HT-29 (cell line): Measurements from ENCODE around the gene MUC22. TPM values are rescaled to one million over a fixed set of nuclear protein-coding genes. Genes with fewer than 3 reads are reported as not detected.
"Not testable (repeated sequence)": the region's sequence is repeated elsewhere in the genome, so short reads cannot be mapped to it uniquely, and the experiment has no call there.

Experiments used
- DNase-seq: peaks from one replicate; pipeline ENCODE4 v3.0.0-alpha.2; 2015; ENCODE audit warnings: low spot score
- total RNA-seq: library from RNA; depleted of rRNA; stranded (reverse); fragments of >200 nt; shearing (Covaris generic); gene quantifications from 2 replicates; pipeline ENCODE4 v1.2.3, GENCODE V29; 2014

The MUC22 gene
- total RNA-seq, 1 experiment from 2014 or later, result not detected

- DNase-seq, result no peak
Measured at GRCh38 chr6:31037169-31037568, 26.9 kb downstream of the MUC22 start.

- DNase-seq, result no peak
Measured at GRCh38 chr6:31037682-31038081, 27.4 kb downstream of the MUC22 start.

GRCh38 chr6:31038559-31038958, 28.3 kb downstream of the MUC22 start:
- DNase-seq, result no peak

GRCh38 chr6:31040801-31041200, 30.5 kb downstream of the MUC22 start:
- DNase-seq, result no peak

GRCh38 chr6:31041372-31041974, 31.2 kb downstream of the MUC22 start:
- DNase-seq, result peak; percentile 35

- peak; percentile 77 for DNase-seq
Measured at GRCh38 chr6:31042806-31043205, 32.5 kb downstream of the MUC22 start.

DNA sequence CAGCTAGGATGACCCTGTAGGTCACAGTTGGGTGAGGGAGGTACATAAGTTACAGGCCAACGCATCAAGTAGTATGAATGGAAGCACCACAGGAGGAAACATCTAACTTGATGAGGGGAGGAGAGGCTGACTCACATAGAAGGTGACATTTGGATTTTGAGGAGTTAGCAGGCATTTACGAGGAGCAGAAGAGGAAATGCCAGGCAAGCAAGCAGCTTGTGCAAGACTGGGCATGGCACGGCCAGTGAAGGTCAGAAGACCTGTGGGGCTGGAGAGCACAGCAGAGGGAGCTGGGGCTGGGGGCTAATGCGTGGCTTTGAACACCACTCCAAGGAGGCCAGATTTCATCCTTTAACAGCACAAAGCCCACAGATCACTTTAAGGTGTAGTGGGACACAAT, 37.8 kb downstream of the MUC22 start:
- no peak for DNase-seq

DNA sequence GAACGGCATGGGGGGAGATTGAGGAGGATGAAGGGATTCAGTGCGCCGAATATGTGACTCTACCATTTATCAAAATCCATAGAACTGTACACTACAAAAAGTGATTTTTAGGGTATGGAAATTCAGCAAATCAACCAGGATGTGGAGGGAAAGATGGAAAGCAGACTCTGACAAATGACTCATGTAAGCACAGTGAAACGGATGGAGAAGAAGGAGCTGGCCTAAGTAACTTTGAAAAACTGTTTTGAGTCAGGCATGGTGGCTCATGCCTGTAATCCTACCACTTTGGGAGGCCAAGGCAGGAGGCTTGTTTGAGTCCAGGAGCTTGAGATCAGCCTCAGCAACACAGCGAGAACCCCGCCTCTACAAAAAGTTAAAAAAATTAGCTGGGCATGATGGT, 39.2 kb downstream of the MUC22 start:
- DNase-seq, result no peak

DNA sequence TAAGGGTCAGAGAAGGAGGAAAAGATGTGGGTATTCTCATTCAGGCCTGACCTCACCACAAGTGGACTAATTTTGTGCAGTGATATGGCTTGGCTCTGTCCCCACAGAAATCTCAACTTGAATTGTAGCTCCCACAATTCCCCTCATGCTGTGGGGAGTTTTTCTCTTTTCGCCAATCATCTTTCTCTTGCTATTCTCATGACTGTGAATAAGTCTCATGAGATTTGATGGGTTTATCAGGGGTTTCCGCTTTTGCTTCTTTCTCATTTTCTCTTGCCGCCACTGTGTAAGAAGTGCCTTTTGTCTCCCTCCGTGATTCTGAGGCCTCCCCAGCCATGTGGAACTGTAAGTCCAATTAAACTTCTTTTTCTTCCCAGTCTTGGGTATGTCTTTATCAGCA, 42.9 kb downstream of the MUC22 start:
- not testable (repeated sequence) for DNase-seq

DNA sequence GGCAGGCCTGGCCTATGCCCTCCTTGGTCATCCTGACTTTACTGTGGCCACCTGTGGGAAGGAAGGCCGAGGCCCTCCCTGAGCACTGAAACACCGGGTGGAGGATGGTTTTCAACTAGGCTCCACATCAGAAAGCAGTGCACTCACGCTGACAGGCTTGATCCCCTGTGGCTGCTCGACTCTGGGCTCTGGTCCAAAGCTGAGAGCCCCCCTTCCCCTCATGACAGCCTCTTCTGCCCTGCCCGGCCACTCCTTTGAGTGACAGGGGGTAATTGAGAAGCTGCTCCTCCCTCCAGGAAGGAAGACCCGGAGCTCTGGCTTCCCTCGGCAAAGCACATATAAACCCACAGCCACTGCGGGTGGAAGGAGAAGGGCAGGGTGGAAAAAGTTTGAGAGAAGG, 43.6 kb downstream of the MUC22 start:
- no peak for DNase-seq

GRCh38 chr6:31055441-31055840, 45.2 kb downstream of the MUC22 start:
- no peak for DNase-seq

DNA sequence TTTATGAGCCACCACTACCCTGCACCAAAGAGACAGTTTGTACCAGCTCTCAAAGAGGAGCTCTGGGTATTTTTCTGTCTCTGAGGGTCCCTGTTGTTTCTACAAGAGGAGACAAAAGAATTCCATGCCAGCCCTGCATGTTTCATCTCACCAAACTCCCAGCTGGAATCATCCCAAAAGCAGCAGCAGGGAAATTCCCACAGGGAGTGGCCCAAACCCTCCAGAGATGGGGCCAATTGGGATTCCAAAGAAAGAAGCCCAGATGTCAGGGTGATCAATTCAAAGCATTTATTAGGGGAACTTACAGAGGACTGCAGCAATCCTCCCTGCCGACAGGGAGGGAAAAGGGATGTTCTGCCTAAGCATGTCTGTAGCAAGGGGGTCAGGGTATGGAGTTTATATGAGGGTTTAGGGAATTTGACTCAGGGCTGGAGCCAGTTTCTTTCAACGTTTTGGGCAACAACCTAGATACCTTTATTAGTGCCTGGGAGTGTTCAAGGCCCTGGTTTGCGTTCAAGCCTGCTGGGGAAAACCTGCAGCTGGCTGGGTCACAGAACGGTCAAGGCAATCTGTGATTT, 47.2 kb downstream of the MUC22 start:
- DNase-seq, result no peak

- DNase-seq, result peak; percentile 70
Measured at GRCh38 chr6:31058128-31058894, 48.0 kb downstream of the MUC22 start.

DNA sequence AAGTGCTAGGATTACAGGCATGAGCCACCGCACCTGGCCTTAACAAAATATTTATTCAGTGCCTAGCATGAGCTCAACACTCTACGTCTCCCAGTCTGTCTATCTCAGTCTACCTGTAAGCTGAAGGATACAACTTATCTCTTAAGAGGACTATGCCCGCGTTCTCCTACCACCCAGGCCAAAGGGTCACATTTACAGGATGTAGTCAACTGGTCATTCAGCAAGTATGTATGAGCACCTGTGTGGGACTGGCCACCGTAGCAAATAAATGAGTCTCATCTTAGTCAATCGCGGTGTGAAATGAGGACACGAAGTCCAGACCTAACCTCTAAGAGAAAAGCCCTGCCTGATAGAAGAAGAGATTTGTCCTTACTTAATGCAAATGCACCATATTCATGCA, 49.9 kb downstream of the MUC22 start:
- no peak for DNase-seq

GRCh38 chr6:31063906-31064435, 53.7 kb downstream of the MUC22 start:
- DNase-seq, result no peak

DNA sequence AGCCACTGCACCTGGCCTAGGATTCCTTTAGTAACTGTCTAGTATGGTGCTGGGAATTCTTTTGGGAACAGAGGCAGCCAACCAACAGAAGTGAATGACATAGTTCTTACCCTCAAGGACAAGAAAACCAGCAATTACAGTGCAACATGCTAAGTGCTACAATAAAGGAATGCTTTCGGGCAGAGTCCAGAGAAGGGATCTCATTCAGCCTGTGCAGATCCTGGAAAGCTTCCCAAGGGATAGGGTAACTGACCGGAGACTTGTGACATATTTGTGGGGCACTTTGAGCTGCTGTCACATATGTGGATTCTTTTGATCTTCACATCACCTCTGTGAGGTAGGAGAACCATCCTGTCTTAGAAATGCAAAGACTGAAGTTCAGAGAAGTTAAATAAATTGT, 55.3 kb downstream of the MUC22 start:
- no peak for DNase-seq

DNA sequence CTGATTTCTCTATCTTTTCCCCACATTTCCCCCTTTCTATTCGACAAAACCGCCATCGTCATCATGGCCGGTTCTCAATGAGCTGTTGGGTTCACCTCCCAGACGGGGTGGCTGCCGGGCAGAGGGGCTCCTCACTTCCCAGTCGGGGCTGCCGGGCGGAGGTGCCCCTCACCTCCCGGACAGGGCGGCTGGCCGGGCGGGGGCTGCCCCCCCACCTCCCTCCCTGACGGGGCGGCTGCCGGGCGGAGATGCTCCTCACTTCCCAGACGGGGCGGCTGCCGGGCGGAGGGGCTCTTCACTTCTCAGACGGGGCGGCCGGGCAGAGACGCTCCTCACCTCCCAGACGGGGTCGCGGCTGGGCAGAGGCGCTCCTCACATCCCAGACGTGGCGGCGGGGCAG, 56.8 kb downstream of the MUC22 start:
- not testable (repeated sequence) for DNase-seq

DNA sequence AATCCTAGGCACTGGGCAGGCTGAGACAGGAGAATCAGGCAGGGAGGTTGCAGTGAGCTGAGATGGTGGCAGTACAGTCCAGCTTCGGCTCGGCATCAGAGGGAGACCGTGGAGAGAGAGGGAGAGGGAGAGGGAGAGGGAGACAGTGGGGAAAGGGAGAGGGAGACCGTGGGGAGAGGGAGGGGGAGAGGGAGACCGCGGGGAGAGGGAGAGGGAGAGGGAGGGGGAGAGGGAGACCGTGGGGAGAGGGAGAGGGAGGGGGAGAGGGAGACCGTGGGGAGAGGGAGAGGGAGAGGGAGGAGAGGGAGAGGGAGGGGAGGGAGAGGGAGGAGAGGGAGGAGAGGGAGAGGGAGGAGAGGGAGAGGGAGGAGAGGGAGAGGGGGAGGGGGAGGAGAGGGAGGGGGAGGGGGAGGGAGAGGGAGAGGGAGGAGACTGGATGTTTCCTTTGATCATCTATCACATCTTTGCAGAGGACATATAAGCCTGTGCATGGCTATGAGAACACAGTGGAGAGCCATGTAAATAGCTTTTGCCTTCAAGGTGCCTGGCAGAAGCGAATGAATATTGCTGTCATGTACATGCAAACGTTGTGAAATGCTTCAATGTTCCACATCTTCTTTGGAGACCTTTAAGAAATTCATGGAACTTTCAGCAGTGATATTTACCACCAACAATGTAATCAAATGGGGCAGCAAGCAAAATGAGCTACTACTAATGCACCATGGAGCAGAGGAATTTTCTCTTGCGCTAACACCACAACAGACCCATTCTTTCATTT, 57.8 kb downstream of the MUC22 start:
- DNase-seq, result not testable (repeated sequence)

- DNase-seq, result peak; percentile 87
Measured at GRCh38 chr6:31068669-31069340, 58.5 kb downstream of the MUC22 start.

DNA sequence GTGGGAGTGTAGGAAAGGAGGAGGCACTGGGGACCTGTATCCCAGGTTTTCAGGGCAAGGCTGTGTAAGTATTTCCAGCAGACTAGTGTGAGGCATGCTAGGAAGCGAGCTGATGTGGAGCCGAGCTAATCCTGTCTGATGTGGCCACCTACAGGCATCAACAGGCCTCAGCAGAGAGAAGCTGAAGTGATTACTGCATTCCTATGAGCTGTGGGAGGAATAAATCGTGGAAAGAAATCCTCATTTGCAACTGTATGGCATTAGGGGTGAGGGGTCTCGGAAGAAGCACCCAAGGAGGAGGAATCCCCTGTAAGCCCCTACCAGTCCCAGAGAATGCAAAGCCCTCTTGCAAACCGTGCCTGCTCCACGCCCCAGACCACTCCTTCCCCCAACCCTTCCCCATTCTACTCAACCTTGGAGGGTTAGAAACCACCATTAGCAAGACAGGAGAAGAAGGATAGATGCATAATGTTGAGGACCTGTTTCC, 60.5 kb downstream of the MUC22 start:
- peak; percentile 54 for DNase-seq

GRCh38 chr6:31074401-31074800, 64.1 kb downstream of the MUC22 start:
- no peak for DNase-seq
